DND-41 (cell line): ENCODE measurements around the gene IL17REL.

ENCODE experiments used
- CTCF ChIP-seq: IDR thresholded peaks from 2 replicates; pipeline ENCODE4 v1.5.1; 2012; ENCODE audit warnings: borderline replicate concordance, low read length, moderate library complexity, mild to moderate bottlenecking; ENCODE audit not compliant: poor library complexity, severe bottlenecking; ENCODE audit errors: extremely low read depth
- EZH2 ChIP-seq: IDR thresholded peaks from 3 replicates; pipeline ENCODE4 v1.6.1; 2012; ENCODE audit warnings: borderline replicate concordance, low read depth, mild to moderate bottlenecking, moderate library complexity, low read length, inconsistent platforms; ENCODE audit not compliant: severe bottlenecking

- TF ChIP-seq CTCF: no peak
- no peak for TF ChIP-seq EZH2
These were observed 55.4 kb downstream of the IL17REL start for GRCh38 chr22:49956914-49957825.
